Measurements from ENCODE around the gene CACNB4.

DNA sequence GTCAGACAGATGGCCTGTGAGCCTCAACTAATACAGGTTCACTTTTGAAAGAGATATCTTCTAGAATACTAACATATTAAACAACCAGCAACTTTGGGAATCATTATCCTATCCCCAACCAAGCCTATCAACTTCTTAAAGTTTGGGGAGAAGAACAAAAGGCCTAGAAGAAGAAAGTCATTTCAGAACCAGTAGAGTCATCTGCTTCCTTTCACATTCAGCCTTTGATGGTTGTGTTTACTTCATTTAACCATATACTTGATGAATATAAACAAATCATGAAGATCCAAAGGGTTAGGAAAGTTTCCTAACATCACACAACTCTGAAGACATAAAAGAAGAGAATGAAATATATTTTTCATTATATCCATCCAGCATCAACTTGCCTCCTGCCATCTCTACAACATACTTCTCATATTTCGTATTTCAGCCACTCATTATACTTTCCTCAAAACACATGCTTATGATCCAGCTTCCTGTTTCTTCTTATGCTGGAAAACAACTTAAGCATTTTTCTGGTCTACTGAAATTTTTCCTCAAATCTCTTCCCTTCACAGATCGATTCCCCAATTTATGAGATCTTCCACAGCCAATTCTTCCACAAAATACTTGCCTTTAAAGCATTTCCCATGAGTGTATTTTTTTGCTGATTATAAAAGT lies 114.3 kb downstream of the CACNB4 start:
- TF ChIP-seq RAD51 (IDR thresholded peaks at IDR 0.05): no peak
- TF ChIP-seq, protein P1, sequence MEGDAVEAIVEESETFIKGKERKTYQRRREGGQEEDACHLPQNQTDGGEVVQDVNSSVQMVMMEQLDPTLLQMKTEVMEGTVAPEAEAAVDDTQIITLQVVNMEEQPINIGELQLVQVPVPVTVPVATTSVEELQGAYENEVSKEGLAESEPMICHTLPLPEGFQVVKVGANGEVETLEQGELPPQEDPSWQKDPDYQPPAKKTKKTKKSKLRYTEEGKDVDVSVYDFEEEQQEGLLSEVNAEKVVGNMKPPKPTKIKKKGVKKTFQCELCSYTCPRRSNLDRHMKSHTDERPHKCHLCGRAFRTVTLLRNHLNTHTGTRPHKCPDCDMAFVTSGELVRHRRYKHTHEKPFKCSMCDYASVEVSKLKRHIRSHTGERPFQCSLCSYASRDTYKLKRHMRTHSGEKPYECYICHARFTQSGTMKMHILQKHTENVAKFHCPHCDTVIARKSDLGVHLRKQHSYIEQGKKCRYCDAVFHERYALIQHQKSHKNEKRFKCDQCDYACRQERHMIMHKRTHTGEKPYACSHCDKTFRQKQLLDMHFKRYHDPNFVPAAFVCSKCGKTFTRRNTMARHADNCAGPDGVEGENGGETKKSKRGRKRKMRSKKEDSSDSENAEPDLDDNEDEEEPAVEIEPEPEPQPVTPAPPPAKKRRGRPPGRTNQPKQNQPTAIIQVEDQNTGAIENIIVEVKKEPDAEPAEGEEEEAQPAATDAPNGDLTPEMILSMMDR (IDR thresholded peaks at IDR 0.05 in 2 of 3, conservative IDR thresholded peaks at IDR 0.05 in 1 of 3; ENCODE audit: control insufficient read depth in 2 of 3, extremely low read depth in 1 of 3, insufficient read depth in 1 of 3, low read depth in 3 of 3, low read length in 3 of 3): no peak
- TF ChIP-seq MXI1 (IDR thresholded peaks at IDR 0.05; ENCODE audit: low read depth, low read length): no peak
- TF ChIP-seq ZBTB40 (IDR thresholded peaks at IDR 0.05; ENCODE audit: borderline replicate concordance): no peak
- TF ChIP-seq RB1 (IDR thresholded peaks at IDR 0.05; ENCODE audit: borderline replicate concordance): no peak
- no peak for TF ChIP-seq SREBF1 (IDR thresholded peaks at IDR 0.05; ENCODE audit: low read length)
- TF ChIP-seq CEBPB (IDR thresholded peaks at IDR 0.05; ENCODE audit: borderline replicate concordance in 1 of 2, low read depth in 2 of 2, low read length in 2 of 2): no peak
- TF ChIP-seq FOXK2 (IDR thresholded peaks at IDR 0.05): no peak
- no peak for TF ChIP-seq POLR2AphosphoS2 (IDR thresholded peaks at IDR 0.05; ENCODE audit: low read depth, low read length)
- no peak for TF ChIP-seq EGR1 (IDR thresholded peaks at IDR 0.05; ENCODE audit: borderline replicate concordance in 1 of 2, low read depth in 2 of 2, low read length in 2 of 2)
- no peak for TF ChIP-seq YY1 (IDR thresholded peaks at IDR 0.05; ENCODE audit: low read depth, low read length)
- TF ChIP-seq SREBF2 (IDR thresholded peaks at IDR 0.05; ENCODE audit: low read length): no peak
- no peak for TF ChIP-seq BRCA1 (IDR thresholded peaks at IDR 0.05; ENCODE audit: low read depth, low read length)
